UCSD-AML1 (cell line): ENCODE data around the gene UBE2H.
A peak's percentile ranks its signal among the peaks of the same experiment; 100 is the strongest.
"Not testable (repeated sequence)": the region's sequence is repeated elsewhere in the genome, so short reads cannot be mapped to it uniquely, and the experiment has no call there.

ENCODE experiments used
- DNase-seq: peaks from one replicate; lab custom pipeline; 2025; ENCODE audit not compliant: unreplicated experiment; lab: John Stamatoyannopoulos, UW

Gene UBE2H

GRCh38 chr7:129845178-129845971 lies 107.4 kb downstream of the UBE2H start:
- DNase-seq = no peak

GRCh38 chr7:129843978-129844840 lies 108.6 kb downstream of the UBE2H start:
- no peak for DNase-seq

DNA sequence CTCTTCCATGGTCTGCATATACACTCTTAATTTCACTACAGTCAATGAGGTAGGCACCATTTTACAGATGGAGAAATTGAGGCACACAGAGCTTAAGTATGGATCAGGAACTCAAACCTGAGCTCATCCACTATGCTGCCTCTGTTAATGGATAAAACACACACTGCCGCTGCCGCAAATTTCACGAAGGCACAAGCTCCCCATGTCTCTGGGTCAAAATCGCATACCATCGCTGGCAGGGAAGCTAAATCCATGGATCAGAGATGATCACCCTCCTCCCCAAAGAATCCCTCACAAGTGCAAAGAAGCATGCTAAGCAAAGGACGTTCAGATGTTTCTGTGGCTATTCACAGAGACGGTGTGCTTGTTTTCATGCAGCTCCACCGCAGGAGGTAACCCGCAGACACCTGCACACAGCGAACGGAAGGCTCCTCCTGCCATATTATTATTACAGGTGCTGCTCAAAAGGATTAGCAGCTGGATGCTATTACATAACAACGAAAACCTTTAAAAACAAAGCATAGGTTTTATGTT lies 109.3 kb downstream of the UBE2H start:
- no peak for DNase-seq

GRCh38 chr7:129841465-129841864 lies 111.3 kb downstream of the UBE2H start:
- DNase-seq = no peak

- DNase-seq = no peak
These were observed 112.0 kb downstream of the UBE2H start for GRCh38 chr7:129840757-129841156.

GRCh38 chr7:129836983-129837382 lies 115.8 kb downstream of the UBE2H start:
- no peak for DNase-seq

GRCh38 chr7:129835569-129835968 lies 117.2 kb downstream of the UBE2H start:
- DNase-seq = no peak

DNA sequence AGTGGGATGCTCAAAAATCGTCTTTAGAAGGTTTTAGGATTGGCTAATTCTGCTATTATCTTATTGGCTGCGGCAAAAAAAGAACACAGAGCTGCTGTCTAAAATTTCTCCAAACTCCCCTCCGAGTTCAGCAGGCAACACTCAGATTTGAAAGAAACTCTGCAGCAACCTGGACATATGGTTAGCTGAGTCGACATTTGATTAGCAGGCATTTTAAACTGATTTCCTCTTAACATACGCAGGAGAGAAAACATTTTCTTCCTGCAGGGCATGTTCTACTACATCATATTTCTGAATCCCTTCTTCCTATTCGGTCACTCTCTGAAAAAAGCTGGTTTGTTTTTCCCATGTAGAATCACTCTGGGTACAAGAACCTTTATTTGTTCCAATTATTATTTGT lies 119.4 kb downstream of the UBE2H start:
- DNase-seq = not testable (repeated sequence)

DNA sequence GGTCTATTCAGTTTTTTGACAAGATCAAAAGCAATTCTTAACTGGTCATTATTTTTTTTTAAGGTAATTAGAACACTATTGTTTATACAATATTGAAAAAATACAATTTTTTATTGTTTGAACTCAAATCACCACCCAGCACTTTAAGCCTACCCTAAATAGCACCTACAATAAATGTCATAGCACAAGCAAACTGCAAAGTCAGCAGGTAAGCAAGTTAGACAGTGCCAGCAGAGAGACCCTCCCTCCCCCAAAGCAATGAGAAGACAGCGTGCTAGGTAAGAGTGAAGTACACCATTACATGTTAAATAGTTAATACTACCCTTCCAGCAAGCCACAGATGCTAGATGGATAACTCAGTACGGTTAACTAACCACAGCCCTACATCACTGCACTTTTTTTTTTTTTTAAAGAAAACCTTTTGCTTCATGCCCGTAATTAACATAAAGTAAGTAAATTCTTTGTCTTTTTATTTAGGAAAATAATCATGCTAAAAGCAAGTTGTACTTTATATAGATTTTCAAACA lies 120.0 kb downstream of the UBE2H start:
- no peak for DNase-seq

DNA sequence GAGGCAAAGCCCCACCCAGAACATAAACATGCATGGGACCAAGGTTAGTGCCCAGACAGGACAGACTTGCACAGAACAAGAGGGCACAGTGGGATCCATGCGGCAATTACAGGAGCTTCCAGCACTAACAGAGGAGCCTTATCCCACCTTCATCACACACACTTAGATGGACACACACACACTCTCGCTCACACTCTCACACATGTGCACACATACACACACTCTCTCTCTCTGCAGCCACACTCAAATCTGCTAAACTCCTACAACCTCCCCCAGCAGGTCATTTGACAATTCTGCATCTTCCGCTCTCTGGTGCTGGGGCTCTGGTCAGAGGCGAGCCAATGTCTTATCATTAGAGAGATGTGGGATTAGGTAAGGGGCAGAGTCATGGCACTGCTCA lies 120.5 kb downstream of the UBE2H start:
- no peak for DNase-seq

GRCh38 chr7:129831424-129832058 lies 121.2 kb downstream of the UBE2H start:
- no peak for DNase-seq

DNA sequence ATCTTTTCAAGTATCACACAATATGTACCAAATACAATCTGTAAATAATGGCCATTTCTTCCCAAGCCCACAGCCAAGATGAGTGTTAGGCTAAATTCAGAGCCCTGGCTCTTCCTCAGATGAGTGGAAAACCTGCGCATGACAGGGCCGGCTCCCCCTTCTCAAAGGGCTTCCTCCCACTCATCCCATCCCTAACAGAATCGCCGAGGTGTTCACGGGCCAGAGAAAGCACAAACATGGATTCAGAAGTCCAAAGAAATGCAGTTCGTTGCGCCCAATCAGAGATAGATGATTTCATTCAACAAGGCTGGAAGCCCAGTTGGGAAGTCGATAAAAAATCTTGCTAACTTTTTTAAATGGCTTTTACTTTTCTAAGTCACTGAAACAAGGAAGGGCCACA lies 121.8 kb downstream of the UBE2H start:
- no peak for DNase-seq

- peak; percentile 23 for DNase-seq
These were observed 122.8 kb downstream of the UBE2H start for GRCh38 chr7:129829737-129830631.

DNA sequence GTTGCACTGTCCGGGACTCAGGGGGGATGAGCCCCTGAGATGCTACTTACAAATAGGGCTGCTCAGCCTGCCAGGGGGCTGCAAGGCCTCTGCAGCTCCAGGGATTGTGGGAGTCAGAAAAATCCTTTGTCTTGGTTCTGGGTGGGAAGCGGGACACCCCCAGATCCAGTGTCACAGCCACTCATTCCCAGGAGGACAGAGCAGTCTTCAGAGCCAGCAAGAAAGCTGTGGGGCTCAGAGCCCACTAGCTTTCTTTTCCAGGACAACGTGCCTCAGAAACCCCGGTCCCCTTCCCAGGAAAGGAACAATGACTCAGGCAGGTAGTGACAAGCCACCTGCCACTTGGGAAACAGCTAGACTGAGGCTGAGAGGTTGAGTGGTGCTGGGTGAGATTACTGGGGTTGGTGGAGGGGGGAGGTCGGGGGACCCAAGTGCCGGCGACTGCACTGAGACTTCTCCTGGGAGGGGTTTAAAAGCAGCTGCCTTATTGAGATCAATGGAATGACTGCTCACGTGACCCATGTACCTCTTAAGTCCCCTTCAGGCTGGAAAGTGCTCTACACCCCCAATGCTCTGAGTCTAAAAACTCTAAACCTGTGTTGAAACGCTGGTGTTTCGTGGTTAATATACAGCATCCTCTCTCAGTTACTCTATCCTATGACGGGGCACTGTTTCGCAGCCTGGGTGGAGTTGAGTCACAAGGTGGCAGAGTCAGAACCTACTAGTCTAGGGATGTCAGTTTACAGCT lies 123.6 kb downstream of the UBE2H start:
- DNase-seq = no peak

GRCh38 chr7:129828078-129828762 lies 124.5 kb downstream of the UBE2H start:
- no peak for DNase-seq

DNA sequence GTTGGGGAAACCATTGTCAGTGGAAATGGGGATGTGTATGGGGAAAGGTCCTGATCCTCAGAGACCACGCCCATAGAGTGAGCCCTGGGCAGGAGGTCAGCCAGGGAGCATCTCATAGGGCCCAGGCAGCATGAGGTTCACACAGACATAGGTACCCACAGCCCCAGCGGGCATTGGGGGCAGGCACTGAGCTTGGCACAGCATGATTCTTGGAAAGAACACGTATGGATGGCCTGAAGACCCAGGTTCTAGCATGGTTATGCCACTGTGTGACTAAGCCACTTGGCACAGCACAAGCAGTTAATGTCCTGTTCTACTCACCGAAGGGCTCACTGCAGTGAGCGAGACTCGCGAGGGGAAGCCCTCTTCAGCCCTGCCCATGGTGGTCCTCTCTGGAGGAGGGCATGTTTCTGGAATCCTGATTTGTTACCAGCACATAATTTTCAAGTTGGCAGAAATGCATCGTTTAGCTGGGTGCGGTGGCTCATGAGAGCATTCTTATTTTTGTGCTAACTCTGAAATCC lies 125.2 kb downstream of the UBE2H start:
- no peak for DNase-seq

DNA sequence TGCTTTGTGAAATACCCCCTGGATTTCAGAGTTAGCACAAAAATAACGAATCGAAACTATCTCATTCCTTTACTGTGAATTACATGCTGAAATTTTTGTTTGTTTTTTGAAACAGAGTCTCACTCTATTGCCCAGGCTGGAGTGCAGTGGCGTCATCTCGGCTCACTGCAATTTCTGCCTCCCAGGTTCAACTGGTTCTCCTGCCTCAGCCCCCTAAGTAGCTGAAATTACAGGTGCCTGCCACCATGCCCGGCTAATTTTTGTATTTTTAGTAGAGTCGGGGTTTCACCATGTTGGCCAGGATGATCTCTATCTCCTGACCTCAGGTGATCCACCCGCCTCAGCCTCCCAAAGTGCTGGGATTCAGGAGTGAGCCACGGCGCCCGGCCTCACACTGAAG lies 125.9 kb downstream of the UBE2H start:
- not testable (repeated sequence) for DNase-seq

GRCh38 chr7:129825209-129825970 lies 127.4 kb downstream of the UBE2H start:
- DNase-seq = peak; percentile 69
